GM19395 (cell line): ENCODE data around the gene GRAMD1A.
"Not testable (repeated sequence)": the region's sequence is repeated elsewhere in the genome, so short reads cannot be mapped to it uniquely, and the experiment has no call there.

Experiments used
- ATAC-seq: cut with Tn5 transposase; IDR thresholded peaks from one replicate; pipeline ENCODE4 v1.9.1; 2021; ENCODE audit warnings: mild to moderate bottlenecking, moderate library complexity; ENCODE audit not compliant: unreplicated experiment

The GRAMD1A gene

DNA sequence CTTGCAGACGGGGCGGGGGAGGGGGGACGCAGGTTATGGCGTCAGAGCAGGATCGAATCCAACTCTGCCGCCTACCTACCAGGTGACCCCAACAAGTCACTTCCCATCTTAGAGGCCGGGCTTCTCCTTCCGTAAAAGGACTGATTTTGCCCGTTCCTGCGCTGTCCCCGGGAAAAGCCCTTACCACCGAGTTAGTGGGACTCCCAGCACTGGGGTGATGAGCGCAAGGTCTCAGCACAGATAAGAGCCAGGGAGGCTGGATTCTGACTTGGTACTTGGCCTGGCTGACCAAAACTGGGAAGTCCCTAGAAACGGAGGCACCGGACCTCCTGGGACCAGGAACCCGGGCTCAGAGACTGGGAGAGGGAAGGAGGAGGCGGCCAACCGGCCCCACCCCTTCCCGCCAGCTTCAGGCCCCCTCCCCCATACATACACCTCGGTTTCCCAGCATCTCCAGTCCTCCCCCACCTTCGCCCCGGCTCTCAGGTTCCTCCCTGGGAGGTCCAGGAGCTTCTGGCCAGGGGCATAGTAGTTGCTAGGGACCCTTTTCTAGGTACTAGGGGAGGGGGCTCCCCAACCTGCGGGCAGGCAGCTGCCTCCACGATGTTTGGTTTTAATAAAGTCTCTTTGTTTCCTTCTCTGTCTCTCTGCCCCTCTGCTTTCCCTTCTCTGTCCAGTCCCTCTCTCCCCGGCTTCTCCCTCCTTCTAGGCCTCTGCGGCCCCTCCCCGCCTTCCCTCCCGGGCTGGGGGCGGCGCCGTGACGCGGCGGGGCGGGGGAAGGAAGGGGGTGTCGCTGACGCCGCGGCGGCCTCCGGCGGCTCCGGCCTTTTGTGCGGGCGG is at the start of gene GRAMD1A:
Gene GRAMD1A (plus strand): TSS at position 826 of the 840 bp plus-strand sequence. CDS start 156 bp downstream, outside the sequence.
- peak; percentile 53 for ATAC-seq

DNA sequence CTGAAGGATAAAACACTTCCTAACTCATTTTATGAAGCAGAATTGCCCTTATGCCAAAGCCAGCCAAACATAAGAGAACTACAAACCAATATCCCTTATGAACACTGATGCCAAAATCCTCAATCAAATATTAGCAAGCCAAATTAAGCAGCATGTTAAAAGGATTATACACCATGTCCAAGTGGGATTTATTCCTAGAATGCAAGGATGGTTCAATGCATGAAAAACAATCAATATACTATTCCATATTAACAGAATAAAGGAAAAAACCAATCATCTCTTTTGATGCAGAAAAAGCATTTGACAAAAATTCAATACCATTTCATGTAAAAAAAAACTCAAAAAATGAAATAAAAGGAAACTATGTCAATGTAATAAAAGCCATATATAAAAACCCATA is 47.0 kb upstream of the GRAMD1A start:
- ATAC-seq, result no peak

DNA sequence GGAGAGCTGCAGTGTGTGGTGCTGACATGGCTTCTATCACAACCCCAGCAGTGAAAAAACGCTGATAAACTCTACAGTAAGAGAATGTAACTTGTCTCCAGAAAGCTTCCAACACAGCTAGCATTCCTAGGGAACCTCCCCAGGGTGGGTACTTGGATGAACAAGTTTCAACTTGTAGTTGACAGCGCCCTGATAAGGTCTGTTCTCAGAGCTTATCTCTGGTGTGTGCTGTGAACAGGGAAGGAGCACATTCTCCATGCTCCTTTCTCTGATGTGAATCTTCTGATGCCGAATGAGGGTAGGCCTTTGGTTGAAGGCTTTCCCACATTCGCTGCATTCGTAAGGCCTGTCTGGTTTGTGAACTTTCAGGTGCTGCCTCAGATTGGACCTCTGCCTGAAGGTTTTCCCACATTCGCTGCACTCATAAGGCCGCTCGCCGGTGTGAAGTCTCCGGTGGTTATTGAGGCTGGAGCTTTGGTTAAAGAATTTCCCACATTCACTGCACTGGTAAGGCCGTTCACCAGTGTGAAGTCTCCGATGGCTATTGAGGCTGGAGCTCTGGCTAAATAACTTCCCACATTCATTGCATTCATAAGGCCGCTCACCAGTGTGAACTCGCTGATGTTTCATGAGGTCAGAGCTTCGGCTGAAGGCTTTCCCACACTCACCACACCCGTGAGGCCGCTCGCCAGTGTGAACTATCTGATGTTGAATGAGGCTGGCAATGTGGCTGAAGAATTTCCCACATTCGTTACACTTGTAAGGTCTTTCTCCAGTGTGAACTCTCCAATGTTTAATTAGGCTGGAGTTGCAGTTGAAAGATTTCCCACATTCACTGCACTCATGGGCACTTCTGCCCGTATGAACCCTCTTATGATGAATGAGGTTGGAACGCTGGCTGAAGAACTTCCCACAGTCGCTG is 42.0 kb upstream of the GRAMD1A start:
- ATAC-seq, result no peak

DNA sequence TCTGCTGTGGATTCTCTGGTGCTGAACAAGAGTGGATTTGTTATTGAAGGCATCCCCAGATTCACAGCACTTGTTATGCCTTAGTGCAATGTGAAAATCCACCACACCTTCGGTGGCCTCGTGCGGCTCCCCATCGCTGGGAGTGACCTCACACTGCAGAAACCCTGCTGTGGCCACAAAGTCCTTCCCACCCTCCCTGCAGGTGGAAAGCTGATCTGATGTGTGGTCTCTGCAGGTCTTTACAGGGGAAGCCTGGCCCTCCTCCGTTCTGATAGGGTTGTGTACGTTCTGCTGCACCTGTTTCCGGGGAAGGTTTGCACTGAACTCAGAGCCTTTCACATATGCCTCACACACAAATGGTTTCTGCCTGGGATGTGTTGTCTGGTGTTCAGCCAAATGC is 41.1 kb upstream of the GRAMD1A start:
- no peak for ATAC-seq

DNA sequence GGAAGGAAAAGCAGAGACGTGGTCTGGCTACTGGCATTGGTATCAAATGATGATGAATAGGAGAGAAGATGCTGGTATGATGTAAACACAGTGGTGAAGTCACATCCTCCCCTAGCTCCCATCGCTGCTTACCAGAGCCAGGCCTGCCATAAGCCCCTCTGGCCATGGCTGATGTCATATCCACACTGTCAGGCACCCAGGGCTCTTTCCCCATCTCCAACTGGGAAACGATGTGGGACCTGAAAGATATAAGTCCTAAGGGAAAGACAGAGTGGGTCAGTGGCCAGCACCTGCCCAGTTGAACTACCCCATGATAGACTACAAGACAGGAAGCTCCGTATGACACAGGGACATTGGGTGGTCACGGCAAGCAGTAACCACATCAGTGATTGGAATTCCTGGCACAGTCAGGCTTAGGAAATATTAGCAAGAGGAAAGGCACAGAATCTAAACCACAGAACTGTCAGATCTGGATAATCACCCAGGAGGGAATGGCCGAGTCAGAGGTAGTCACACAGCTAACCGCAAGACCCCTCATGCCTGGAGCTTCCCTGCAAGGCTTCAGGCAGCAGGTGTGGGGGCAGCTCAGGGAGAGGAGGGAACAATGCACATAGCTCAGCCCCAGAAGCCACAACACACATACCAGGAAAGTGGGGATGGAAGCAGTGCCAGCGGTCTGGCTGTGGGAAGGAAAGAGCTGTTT is 39.9 kb upstream of the GRAMD1A start:
- ATAC-seq, result no peak

DNA sequence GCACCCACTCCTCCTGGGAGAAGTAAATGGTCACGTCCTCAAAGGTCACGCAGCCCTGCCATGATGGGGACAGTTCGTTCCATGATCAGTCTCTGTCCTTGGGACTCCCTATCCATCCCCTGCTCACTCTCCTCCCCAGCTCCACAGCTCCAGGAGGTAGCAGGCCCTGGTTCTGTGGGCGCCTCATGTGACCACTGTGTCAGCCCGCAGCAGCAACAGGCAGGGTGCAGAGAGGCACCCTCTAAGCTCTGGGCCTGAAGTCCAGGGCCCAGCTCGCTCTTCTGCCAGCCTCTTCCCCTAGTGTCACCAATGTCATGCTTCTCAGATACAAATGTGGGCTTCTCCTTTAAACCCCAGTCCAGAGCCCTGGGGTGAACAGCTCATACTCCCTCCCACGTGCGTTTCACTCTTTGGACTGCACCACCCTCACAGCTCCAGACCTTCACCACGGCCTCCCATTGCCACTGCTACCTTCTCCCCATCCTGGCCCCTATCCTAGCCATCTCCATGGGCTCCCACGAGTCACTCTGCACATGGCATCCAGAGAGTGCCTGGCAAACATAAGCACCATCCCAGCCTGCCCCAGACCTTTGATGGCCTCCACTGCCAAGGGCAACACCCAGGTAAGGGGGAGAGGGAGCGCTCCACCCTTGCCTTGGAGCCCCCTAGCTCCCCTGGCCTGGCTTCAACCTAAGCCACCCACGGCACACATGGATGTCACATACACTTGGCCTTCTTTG is 39.0 kb upstream of the GRAMD1A start:
- ATAC-seq, result no peak

DNA sequence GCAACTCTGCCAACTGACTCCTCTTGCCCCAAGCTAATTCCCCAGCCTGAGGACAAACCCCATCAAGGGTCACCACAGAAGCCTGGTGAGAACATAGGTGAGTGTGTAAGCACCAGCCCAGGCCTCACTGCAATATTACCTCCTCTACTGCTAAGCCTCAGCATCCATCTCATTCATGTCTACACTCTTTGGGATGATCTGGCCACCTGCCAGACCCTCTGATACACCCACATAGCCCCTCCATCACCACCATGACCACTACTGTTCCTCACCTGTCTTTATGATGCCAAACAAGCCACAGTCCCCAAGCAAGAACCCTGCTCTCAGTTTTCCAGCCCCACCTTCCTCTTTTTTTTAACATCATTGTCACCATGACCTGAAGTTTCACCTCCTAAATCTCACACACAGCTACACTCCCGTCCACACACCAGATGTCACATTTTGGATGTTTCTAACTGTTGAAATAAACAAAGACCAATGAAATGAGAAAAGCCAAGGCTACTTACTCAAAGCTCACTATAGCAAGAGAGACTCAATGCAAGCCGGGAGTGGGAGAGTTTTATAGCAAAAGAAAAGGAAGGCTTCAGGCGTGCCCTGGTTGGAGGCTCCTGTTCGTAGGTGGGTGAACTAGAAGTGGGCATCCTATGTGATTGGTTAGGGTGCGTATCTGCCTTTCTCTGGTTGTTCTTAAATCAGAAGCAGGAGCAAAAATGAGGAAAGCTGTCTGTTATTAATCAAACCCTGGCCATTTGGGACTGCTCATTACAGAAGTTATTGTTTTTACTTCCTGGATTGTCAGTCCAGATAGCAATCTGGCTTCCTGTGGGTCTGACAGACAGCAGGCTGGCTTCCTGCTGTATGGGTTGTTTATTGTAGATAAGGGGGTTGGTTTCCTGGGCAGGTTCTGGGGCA is 38.1 kb upstream of the GRAMD1A start:
- no peak for ATAC-seq

DNA sequence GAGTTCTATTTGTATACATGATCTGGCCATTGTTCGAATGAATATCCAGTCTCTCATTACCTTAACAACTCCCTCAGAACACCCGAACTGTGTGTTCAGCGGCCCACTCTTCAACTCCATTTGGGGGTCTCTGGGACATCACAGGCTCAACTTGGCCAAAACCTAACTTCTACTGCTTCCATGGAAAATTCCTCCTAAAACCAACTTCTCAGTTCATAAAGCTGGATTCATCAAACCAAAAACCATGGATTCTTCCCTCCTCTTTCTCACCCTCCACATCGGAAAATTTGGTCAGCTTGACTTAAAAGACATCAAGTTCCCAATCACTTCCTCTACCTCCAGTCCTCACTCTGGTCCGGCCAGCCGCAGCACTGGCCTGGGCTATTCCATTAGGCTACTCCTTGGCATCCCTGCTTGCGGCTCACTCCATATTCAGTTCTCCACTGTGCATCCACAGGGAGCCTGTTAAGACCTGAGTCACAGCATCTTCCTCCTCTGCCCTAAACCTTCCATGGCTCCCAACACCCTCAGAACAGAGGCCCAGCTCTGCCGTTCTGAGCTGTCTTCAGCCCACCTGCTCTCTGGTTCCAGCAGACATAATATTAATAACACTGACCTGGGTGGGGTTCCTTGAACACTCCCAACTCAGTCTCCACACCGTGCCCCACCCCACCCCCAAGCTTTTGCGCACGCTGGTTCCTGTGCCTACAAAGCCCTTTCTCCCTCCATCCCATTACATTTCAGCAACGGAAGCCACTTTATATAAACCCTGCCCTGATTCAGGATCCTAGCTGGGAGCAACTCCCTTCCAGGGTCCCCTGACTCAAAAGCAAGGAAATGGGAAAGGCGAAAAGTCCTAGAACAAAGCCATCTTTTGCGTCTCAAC is 37.2 kb upstream of the GRAMD1A start:
- ATAC-seq, result no peak

DNA sequence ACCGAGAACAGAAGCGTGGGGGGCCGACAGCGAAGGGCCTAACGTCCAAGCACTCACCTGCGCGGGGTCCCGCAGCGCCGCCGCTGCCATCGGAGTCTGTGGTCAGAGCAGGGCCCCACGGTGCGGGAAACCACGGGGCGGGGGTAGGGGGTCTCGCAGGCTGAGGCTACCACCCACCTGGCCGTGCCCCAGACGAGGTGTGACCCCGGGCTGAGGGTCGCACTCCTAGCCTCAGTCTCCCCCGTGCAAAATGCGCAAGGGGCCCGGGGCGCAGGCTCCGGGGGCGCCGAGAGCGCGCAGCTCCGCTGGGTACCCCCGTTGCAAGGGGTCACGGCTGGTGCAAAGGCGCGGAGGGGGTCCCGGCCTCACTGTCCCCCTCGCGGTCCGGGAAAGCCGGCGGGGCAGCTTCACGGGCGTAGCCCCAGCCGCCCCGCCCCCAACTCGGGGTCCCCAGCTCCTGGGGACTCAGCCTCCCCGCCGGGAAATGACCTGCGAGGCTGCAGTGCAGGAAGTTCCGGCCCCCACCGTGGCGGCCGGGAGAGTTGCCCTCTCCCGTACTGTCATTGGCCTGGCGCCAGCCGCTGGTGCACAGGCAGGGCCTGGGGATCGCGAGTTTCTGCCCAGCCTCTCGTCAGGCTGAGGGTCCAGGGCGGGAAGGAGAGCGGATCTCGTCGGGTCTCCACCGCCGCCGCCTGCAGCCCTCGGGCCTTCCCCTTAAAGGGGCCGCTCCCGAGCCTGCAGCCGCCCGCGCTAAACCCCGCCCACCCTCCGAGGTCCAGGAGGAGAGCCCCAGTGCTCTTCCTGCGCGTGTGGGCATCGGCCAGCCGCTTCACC is 36.3 kb upstream of the GRAMD1A start, which contains the start of gene ZNF792:
Gene ZNF792 (minus strand): TSS at position 657 of the 834 bp plus-strand sequence. CDS start 567 bp downstream, at position 90.
- ATAC-seq, result peak; percentile 78

DNA sequence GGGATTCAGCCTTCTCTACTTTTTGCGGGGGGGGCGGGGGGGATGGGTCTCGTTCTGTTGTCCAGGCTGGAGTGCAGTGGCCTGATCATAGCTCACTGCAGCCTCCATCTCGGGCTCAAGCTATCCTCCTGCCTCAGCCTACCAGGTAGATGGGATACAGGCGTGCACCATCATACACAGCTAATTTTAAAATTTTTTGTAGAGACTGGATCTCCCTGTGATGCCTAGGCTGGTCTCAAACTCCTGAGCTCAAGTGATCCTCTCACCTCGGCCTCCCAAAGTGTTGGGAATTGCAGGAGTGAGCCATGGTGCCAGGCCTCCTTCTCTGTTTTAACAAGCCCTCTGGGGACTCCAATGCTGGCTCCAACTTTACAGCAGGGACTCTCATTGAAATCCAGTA is 35.5 kb upstream of the GRAMD1A start:
- ATAC-seq, result no peak

DNA sequence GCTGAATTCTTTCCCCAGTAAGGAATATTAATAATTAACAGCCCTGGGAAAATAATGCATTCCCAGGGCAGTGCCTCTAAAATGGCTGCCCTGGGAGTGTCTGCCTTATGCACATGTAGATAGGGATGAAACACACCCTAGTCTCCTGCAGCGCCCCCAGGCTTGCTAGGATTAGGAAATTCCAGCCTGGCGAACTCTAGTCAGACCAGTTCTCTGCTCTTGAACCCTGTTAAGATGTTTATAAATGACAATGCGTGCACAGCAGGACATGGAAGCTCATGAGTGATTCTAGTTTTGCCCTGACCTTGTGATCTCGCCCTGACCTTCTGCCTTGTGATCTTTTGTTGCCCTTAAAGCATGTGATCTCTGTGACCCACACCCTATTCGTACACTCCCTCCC is 34.6 kb upstream of the GRAMD1A start:
- ATAC-seq, result not testable (repeated sequence)

DNA sequence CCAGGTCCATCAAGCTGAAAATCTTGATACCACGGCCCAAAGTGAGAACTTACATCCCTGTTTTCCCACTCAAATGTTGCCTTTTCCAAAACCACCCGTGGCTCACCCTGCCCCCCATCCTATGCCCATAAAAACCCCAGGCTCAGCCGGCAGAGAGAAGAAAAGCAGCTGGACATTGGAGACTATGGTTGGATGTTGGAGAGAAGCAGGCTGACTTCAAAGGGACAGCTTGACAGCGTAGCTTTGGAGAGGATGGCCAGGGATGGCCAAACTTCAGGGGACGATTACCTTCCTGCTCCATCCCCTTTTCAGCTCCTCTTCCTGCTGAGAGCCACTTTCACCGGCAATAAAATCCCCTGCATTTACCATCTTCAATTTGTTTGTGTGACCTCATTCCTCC is 32.6 kb upstream of the GRAMD1A start:
- ATAC-seq, result no peak

DNA sequence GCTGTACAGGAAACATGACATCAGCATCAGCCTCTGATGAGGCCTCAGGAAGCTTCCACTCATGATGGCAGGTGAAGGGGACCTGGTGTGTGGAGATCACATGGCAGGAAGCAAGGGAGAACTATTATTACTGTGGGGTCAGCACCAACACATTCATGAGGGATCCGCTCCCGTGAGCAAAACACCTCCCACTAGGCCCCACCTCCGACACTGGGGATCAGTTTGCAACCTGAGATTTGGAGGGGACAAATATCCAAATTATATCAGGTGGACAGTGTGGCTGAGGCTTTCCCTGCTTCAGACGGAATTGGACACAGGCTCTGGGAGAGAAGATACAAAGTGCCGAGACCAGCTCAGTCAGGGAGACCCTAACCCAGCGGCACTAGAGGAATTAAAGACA is 30.4 kb upstream of the GRAMD1A start:
- ATAC-seq, result no peak

DNA sequence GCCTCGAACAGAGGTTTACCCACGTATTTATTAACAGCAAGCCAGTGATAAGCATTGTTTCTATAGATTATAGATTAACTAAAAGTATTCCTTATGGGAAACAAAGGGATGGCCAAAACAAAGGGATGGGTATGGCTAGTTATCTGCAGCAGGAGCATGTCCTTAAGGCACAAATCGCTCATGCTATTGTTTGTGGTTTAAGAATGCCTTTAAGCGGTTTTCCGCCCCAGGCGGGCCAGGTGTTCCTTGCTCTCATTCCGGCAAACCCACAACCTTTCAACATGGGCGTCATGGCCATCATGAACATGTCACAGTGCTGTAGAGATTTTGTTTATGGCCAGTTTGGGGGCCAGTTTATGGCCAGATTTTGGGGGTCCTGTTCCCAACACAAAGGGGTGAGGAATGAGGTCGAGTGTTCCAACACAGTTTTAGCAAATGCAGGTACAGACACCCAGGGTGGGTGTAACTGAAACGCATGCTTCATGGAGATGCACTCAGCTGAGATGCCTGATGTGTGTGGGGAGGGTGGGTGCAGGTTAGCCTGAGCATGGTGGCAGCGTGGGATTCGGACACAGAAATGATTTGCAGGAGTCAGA is 29.8 kb upstream of the GRAMD1A start:
- not testable (repeated sequence) for ATAC-seq

DNA sequence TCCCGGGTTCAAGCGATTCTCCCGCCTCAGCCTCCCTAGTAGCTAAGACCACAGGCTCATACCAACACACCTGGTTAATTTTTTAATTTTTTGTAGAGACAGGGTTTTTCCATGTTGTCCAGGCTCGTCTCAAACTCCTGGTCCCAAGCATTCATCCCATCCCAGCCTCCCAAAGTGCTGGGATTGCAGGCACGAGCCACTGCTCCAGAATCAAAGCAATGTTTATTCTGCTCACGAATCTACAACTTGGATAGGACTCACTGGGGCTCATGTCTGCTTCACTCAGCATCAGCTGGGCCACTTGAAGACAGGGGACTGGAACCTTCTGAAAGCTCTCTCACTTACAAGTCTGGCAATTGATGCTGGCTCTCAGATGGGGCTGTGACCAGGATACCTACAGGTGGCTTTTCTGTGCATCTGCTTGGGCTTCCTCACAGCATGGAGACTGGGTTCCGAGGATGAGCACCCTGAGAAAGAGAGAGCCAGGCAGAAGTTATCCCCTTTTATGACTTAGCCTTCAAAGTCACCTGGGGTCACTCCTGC is 27.9 kb upstream of the GRAMD1A start:
- ATAC-seq, result no peak

DNA sequence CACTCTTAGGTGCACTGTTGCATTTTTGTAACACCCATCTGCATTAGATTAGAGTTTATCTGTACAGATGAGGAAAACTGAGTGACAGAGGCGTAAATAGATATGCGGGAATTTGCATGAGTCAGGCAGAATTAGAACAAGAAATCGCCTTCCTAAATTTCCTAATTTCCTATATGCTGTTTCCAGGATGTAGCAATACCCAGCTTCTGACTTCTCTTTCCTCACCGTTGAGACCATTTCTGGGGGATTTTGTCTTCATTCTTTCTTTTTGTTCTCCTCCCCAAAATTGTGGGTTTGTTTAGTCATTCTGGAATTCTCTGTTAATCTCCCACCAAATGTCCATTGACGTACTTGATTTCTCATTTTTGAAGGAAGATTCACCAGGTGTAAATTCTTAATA is 25.5 kb upstream of the GRAMD1A start:
- no peak for ATAC-seq

DNA sequence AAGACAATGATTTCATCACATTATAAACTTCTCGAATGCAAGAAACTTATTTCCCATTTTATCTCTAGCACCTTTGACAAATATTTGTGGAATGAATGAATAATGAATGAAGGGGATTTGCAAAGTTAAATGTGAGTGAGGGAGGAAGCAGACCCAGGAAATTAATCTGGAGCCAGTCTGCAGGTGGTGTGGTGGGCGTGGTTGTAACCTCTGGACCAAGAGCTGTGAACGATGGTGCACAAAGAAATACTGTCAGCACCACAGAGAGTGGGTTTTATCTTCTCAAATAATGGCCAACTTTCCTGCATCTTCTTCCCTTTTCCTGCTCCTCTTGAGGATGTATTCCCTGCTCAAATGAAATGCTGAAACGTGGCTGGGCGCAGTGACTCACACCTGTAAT is 25.1 kb upstream of the GRAMD1A start:
- ATAC-seq, result no peak
